HepG2 (cell line): Measurements from ENCODE around the gene ZNF488. TPM values are rescaled to one million over a fixed set of nuclear protein-coding genes. Genes with fewer than 3 reads are reported as not detected.
A peak's percentile ranks its signal among the peaks of the same experiment; 100 is the strongest.

ENCODE experiments used
- ATAC-seq: fragments of 200-7000 bp; cut with Tn5 transposase; 3 replicates; pipeline ENCODE4 v1.9.1; 2020; ENCODE audit warnings: mild to moderate bottlenecking, moderate library complexity
- BruUV-seq: library from RNA; stranded (reverse); fragments of 400-500 nt; replicated peaks from 2 replicates; lab custom pipeline; 2021; lab: Mats Ljungman, UMichigan
- CTCF ChIA-PET: fragments of 300-600 bp; formaldehyde crosslinking; extraction: SDS; loops from one replicate; lab custom pipeline; 2021; ENCODE audit warnings: low total read pairs, inconsistent platforms, low intra/inter-chr PET ratio; lab: Yijun Ruan, JAX
- POLR2A ChIA-PET: fragments of 350-600 bp; sonication (Branson Sonifier 250); formaldehyde crosslinking; loops from one replicate; lab custom pipeline; 2020; ENCODE audit warnings: antibody characterized with exemption, inconsistent platforms; lab: Yijun Ruan, JAX
- DNase-seq: peaks from one replicate; pipeline ENCODE4 v3.0.0-alpha.2; 2015; ENCODE audit warnings: low spot score
- FAIRE-seq: peaks from 3 replicates; lab custom pipeline; 2011; peaks lifted over from hg19 to GRCh38; lab: Jason Lieb, UNC
- H2AFZ ChIP-seq: one replicate; pipeline ENCODE4 v1.6.1; 2011; ENCODE audit warnings: low read length, inconsistent platforms
- H3K27ac ChIP-seq: fragments of 300-600 bp; 3 replicates; pipeline ENCODE4 v1.8.0; 2011; ENCODE audit warnings: mixed run types, mild to moderate bottlenecking, mixed read lengths, low read length, inconsistent platforms; ENCODE audit not compliant: insufficient read depth; ENCODE audit errors: extremely low read length
- H3K27me3 ChIP-seq, 2 experiments: fragments of 200-600 bp in 1 of 2; 2 replicates in 1 of 2; 3 replicates in 1 of 2; pipeline versions ENCODE4 v1.6.0 to v1.8.0; 2011; ENCODE audit warnings: low read length in 2 of 2, mild to moderate bottlenecking in 2 of 2, moderate library complexity in 2 of 2, inconsistent platforms in 1 of 2; ENCODE audit not compliant: insufficient read depth in 2 of 2, control insufficient read depth in 1 of 2
- H3K36me3 ChIP-seq, 2 experiments: fragments of 200-600 bp in 1 of 2; replicated peaks in 1 of 2; 2 replicates in 1 of 2; 3 replicates in 1 of 2; pipeline versions ENCODE4 v1.5.1 to v1.8.0; 2011; ENCODE audit warnings: low read length in 2 of 2, inconsistent platforms in 1 of 2; ENCODE audit not compliant: insufficient read depth in 2 of 2, control insufficient read depth in 1 of 2
- H3K4me1 ChIP-seq: 2 replicates; pipeline ENCODE4 v1.5.1; 2012; ENCODE audit warnings: low read length, inconsistent platforms; ENCODE audit not compliant: insufficient read depth
- H3K4me2 ChIP-seq: 2 replicates; pipeline ENCODE4 v1.6.0; 2011; ENCODE audit warnings: low read depth, low read length, inconsistent platforms
- H3K4me3 ChIP-seq, 3 experiments: fragments of 200-600 bp in 1 of 3; sonication (generic), shearing (Covaris generic) in 1 of 3; replicated peaks in 1 of 3; 2 replicates each; pipeline ENCODE4 v1.5.1; 2011 to 2016; ENCODE audit warnings: low read length in 3 of 3, inconsistent platforms in 2 of 3, low read depth in 2 of 3, mild to moderate bottlenecking in 2 of 3, control low read depth in 1 of 3, mixed read lengths in 1 of 3; ENCODE audit not compliant: insufficient read depth in 1 of 3
- H3K79me2 ChIP-seq: one replicate; pipeline ENCODE4 v1.6.1; 2011; ENCODE audit warnings: low read length, inconsistent platforms; ENCODE audit not compliant: insufficient read depth
- H3K9ac ChIP-seq: 2 replicates; pipeline ENCODE4 v1.6.0; 2011; ENCODE audit warnings: mild to moderate bottlenecking, low read depth, low read length, inconsistent platforms; ENCODE audit not compliant: insufficient read depth
- H3K9me3 ChIP-seq: 2 replicates; pipeline ENCODE4 v1.5.1; 2012; ENCODE audit warnings: mild to moderate bottlenecking, low read length
- H4K20me1 ChIP-seq: 2 replicates; pipeline ENCODE4 v1.6.0; 2011; ENCODE audit warnings: inconsistent platforms, mild to moderate bottlenecking, low read length, moderate library complexity; ENCODE audit not compliant: insufficient read depth
- CENPT ChIP-seq: sonication (generic); formaldehyde crosslinking; IDR thresholded peaks from 2 replicates; pipeline ENCODE4 v1.8.0; 2022; ENCODE audit warnings: low read depth, mild to moderate bottlenecking, moderate library complexity, missing genetic modification reagents
- PHF21A ChIP-seq: sonication (generic); formaldehyde crosslinking; IDR thresholded peaks from 2 replicates; pipeline ENCODE4 v1.5.0; 2020; ENCODE audit warnings: mild to moderate bottlenecking, missing genetic modification reagents
- SMARCE1 ChIP-seq: fragments of 450-650 bp; IDR thresholded peaks from 2 replicates; pipeline ENCODE4 v1.6.1; 2017; ENCODE audit warnings: borderline replicate concordance
- SRY ChIP-seq: sonication (generic); formaldehyde crosslinking; IDR thresholded peaks from 2 replicates; pipeline ENCODE4 v1.8.0; 2022; ENCODE audit warnings: mild to moderate bottlenecking, missing genetic modification reagents
- ZBTB33 ChIP-seq: sonication (generic); formaldehyde crosslinking; IDR thresholded peaks from 2 replicates; pipeline ENCODE4 v1.4.0; 2020; ENCODE audit warnings: missing genetic modification reagents
- ZKSCAN1 ChIP-seq: fragments of 150-350 bp; IDR thresholded peaks from 2 replicates; pipeline ENCODE4 v1.6.1; 2014; ENCODE audit warnings: low read length
- WGBS: methylation state at CpG from one replicate; pipeline ENCODE4 v1.1.6; 2017; ENCODE audit warnings: low lambda C conversion rate; 5-methylcytosine and 5-hydroxymethylcytosine counted together
- in situ Hi-C: cut with HindIII; loops from 2 replicates; pipeline ENCODE4 v1.10.0; 2017; ENCODE audit warnings: low pct_unique_long_range_greater_than_20kb; ENCODE audit not compliant: extremely low pct_ligation_motif_present
- intact Hi-C: fragments of 100-400 bp; cut with micrococcal nuclease; formaldehyde crosslinking; loops from one replicate; pipeline ENCODE4 v1.10.0; 2022; ENCODE audit not compliant: unreplicated experiment
- polyA plus RNA-seq, 8 experiments: library from polyadenylated mRNA; depleted of rRNA in 3 of 8; stranded (reverse) in 7 of 8; unstranded in 1 of 8; fragments of >200 nt; fragmentation: Illumina TruSeq in 4 of 8; extraction: Trizol in 4 of 8; gene quantifications; 2 replicates each; pipeline versions ENCODE4 v1.2.1 to v1.2.3, GENCODE V29; 2011 to 2016; ENCODE audit warnings: low read depth in 4 of 8, missing spikeins in 1 of 8, mixed read lengths in 1 of 8; ENCODE audit not compliant: insufficient read depth in 1 of 8
- total RNA-seq, 5 experiments: library from RNA; depleted of rRNA; stranded (reverse); fragments of >200 nt; fragmentation: Illumina TruSeq; extraction: Trizol; gene quantifications; 2 replicates each; pipeline ENCODE4 v1.2.3, GENCODE V29; 2016; ENCODE audit warnings: low read depth in 1 of 5

Gene ZNF488
- total and polyA plus RNA-seq, 2 of the 13 experiments (the other 11 are each of a cell fraction or from before 2014, with no cell fraction given), result 0.13 to 0.15 TPM

GRCh38 chr10:47371629-47372485 lies 12.2 kb downstream of the ZNF488 start:
- FAIRE-seq, result no peak
- no peak overlapping the region for H3K9ac ChIP-seq
- DNase-seq, result no peak
- intact Hi-C loops, result no loop called here
- no peaks in the 10 kb centered on the region for H3K36me3 ChIP-seq
- H3K4me3 ChIP-seq, result no peak overlapping the region
- in situ Hi-C loops, result no loop called here
- no peak overlapping the region for H3K27ac ChIP-seq
- WGBS, result 29% methylated on average over 6 of the region's 7 CpGs
- no peaks in the 10 kb centered on the region for H3K9me3 ChIP-seq
- no peaks in the 10 kb centered on the region for H3K79me2 ChIP-seq
- TF ChIP-seq ZBTB33 (CRISPR knock-in tag) (no peak), CENPT (CRISPR knock-in tag) (no peak), SRY (no peak), ZKSCAN1 (peak; percentile 52; the same call in 1 of the 2 replicates), PHF21A (CRISPR knock-in tag) (no peak), SMARCE1 (no peak)
- POLR2A ChIA-PET, result no interaction called here
- H3K27me3 ChIP-seq, result peaks cover 0 to 2% of the 10 kb centered on the region in 2 experiments; a peak in 2 of 5 replicates
- H3K4me2 ChIP-seq, result no peak overlapping the region
- no peaks in the 10 kb centered on the region for H3K4me1 ChIP-seq
- no peaks in the 10 kb centered on the region for H4K20me1 ChIP-seq
- CTCF ChIA-PET, result no interaction called here
- H2AFZ ChIP-seq, result no peak overlapping the region
- ATAC-seq, result no peak
- BruUV-seq, result no TSS peak
